Astrocyte (in vitro differentiated cells and primary cell): ENCODE measurements around the gene TOR4A. TPM values are rescaled to one million over a fixed set of nuclear protein-coding genes. Genes with fewer than 3 reads are reported as not detected.

ENCODE experiments used
- DNase-seq: peaks from one replicate; pipeline ENCODE4 v3.0.0-alpha.2; 2010; ENCODE audit warnings: low read depth
- FAIRE-seq: peaks from 2 replicates; lab custom pipeline; 2011; peaks lifted over from hg19 to GRCh38; lab: Jason Lieb, UNC
- H2AFZ ChIP-seq: 2 replicates; pipeline ENCODE4 v1.6.0; 2012; ENCODE audit warnings: low read depth, low read length, inconsistent platforms
- H3K27ac ChIP-seq: 2 replicates; pipeline ENCODE4 v1.5.1; 2011; ENCODE audit warnings: low read depth, low read length, inconsistent platforms
- H3K27me3 ChIP-seq: 2 replicates; pipeline ENCODE4 v1.6.0; 2011; ENCODE audit warnings: low read length, inconsistent platforms; ENCODE audit not compliant: insufficient read depth
- H3K36me3 ChIP-seq: 2 replicates; pipeline ENCODE4 v1.5.1; 2011; ENCODE audit warnings: low read length, inconsistent platforms; ENCODE audit not compliant: insufficient read depth
- H3K4me1 ChIP-seq: 2 replicates; pipeline ENCODE4 v1.5.1; 2011; ENCODE audit warnings: low read length, inconsistent platforms; ENCODE audit not compliant: insufficient read depth
- H3K4me2 ChIP-seq: 2 replicates; pipeline ENCODE4 v1.6.0; 2012; ENCODE audit warnings: low read length, inconsistent platforms
- H3K4me3 ChIP-seq: 2 replicates; pipeline ENCODE4 v1.5.1; 2011; ENCODE audit warnings: low read depth, mild to moderate bottlenecking, low read length, inconsistent platforms; ENCODE audit not compliant: insufficient read depth
- H3K79me2 ChIP-seq: 2 replicates; pipeline ENCODE4 v1.6.0; 2012; ENCODE audit warnings: mild to moderate bottlenecking, low read length, inconsistent platforms; ENCODE audit not compliant: insufficient read depth
- H3K9ac ChIP-seq: 2 replicates; pipeline ENCODE4 v1.6.0; 2012; ENCODE audit warnings: mild to moderate bottlenecking, low read length, inconsistent platforms
- H3K9me3 ChIP-seq: 2 replicates; pipeline ENCODE4 v1.5.1; 2012; ENCODE audit warnings: low read depth, mild to moderate bottlenecking, low read length, inconsistent platforms; ENCODE audit not compliant: insufficient read depth
- H4K20me1 ChIP-seq: 2 replicates; pipeline ENCODE4 v1.6.0; 2012; ENCODE audit warnings: low read length, inconsistent platforms; ENCODE audit not compliant: insufficient read depth
- H3K27ac Mint-ChIP-seq: one replicate; pipeline ENCODE4 v1.8.0; 2021; ENCODE audit warnings: mild to moderate bottlenecking, mixed read lengths; ENCODE audit not compliant: unreplicated experiment
- H3K27me3 Mint-ChIP-seq: one replicate; pipeline ENCODE4 v1.8.0; 2021; ENCODE audit warnings: low read depth, mixed read lengths; ENCODE audit not compliant: unreplicated experiment
- H3K36me3 Mint-ChIP-seq: one replicate; pipeline ENCODE4 v1.8.0; 2021; ENCODE audit warnings: low read depth, mixed read lengths; ENCODE audit not compliant: unreplicated experiment
- H3K4me1 Mint-ChIP-seq: one replicate; pipeline ENCODE4 v1.8.0; 2021; ENCODE audit warnings: low read depth, mixed read lengths; ENCODE audit not compliant: unreplicated experiment
- H3K4me3 Mint-ChIP-seq: one replicate; pipeline ENCODE4 v1.8.0; 2021; ENCODE audit warnings: mild to moderate bottlenecking, moderate library complexity, mixed read lengths; ENCODE audit not compliant: unreplicated experiment
- H3K9me3 Mint-ChIP-seq: one replicate; pipeline ENCODE4 v1.8.0; 2021; ENCODE audit warnings: mild to moderate bottlenecking, mixed read lengths; ENCODE audit not compliant: unreplicated experiment
- CTCF ChIP-seq: IDR thresholded peaks from 2 replicates; pipeline ENCODE4 v1.5.1; 2011; ENCODE audit warnings: low read depth, mild to moderate bottlenecking, inconsistent platforms, low read length, moderate library complexity; ENCODE audit not compliant: insufficient read depth
- EZH2 ChIP-seq: IDR thresholded peaks from 2 replicates; pipeline ENCODE4 v1.6.1; 2012; ENCODE audit warnings: mild to moderate bottlenecking, low read length, inconsistent platforms; ENCODE audit not compliant: insufficient read depth
- total RNA-seq: library from RNA; stranded (reverse); gene quantifications from 2 replicates; pipeline ENCODE4 v1.2.1, GENCODE V29; 2021

Gene TOR4A
- total RNA-seq, 1 donor from 2014 or later: 11.8 TPM

- H3K27ac ChIP-seq: no peak overlapping the region
- Mint-ChIP-seq H3K27ac (peak overlapping the region; percentile 67), H3K27me3 (peaks cover 6% of the 10 kb centered on the region), H3K4me1 (peaks cover 4% of the 10 kb centered on the region), H3K36me3 (no peaks in the 10 kb centered on the region), H3K9me3 (no peaks in the 10 kb centered on the region), H3K4me3 (peak overlapping the region; percentile 90)
- H3K4me2 ChIP-seq: peak overlapping the region; percentile 99
- peaks cover 22% of the 10 kb centered on the region for H3K4me1 ChIP-seq
- DNase-seq (no peak), FAIRE-seq (no peak)
- no peak for TF ChIP-seq EZH2
- no peak for TF ChIP-seq CTCF
- peaks cover 33% of the 10 kb centered on the region for H3K79me2 ChIP-seq
- H2AFZ ChIP-seq: peak overlapping the region; percentile 90
- H3K27me3 ChIP-seq: no peaks in the 10 kb centered on the region
- H3K36me3 ChIP-seq: peaks cover 1% of the 10 kb centered on the region
- H4K20me1 ChIP-seq: peaks cover 18% of the 10 kb centered on the region
- peak overlapping the region; percentile 97 for H3K4me3 ChIP-seq
- peak overlapping the region; percentile 88 for H3K9ac ChIP-seq
- H3K9me3 ChIP-seq: no peaks in the 10 kb centered on the region
These were observed 23.6 kb upstream of the TOR4A start for GRCh38 chr9:137253717-137254623.

- FAIRE-seq: no peak
- Histone ChIP-seq H3K4me1 (peaks cover 22% of the 10 kb centered on the region), H3K79me2 (peaks cover 37% of the 10 kb centered on the region), H3K4me2 (peak within 1 kb of the TSS; percentile 99), H2AFZ (peak within 1 kb of the TSS; percentile 90), H3K9me3 (no peaks in the 10 kb centered on the region), H3K27ac (peak within 1 kb of the TSS; percentile 50), H3K36me3 (peaks cover 4% of the 10 kb centered on the region), H4K20me1 (peaks cover 23% of the 10 kb centered on the region), H3K4me3 (peak within 1 kb of the TSS; percentile 97), H3K9ac (peak within 1 kb of the TSS; percentile 88), H3K27me3 (no peaks in the 10 kb centered on the region)
- H3K36me3 Mint-ChIP-seq: no peaks in the 10 kb centered on the region
- H3K27me3 Mint-ChIP-seq: peaks cover 2% of the 10 kb centered on the region
- H3K4me3 Mint-ChIP-seq: peak within 1 kb of the TSS; percentile 90
- TF ChIP-seq CTCF (no peak), EZH2 (no peak)
- DNase-seq: peak; percentile 48
- H3K27ac Mint-ChIP-seq: peak within 1 kb of the TSS; percentile 67
- H3K9me3 Mint-ChIP-seq: no peaks in the 10 kb centered on the region
- peaks cover 4% of the 10 kb centered on the region for H3K4me1 Mint-ChIP-seq
These were observed 22.7 kb upstream of the TOR4A start, which contains the start of gene NELFB for GRCh38 chr9:137254624-137255447. Gene NELFB, plus strand, starts transcription at chr9:137255327.
